HG02588 (cell line): ENCODE measurements around the gene KBTBD7.

Source experiments
- ATAC-seq: cut with Tn5 transposase; IDR thresholded peaks from one replicate; pipeline ENCODE4 v1.9.1; 2021; ENCODE audit warnings: mild to moderate bottlenecking, moderate library complexity; ENCODE audit not compliant: unreplicated experiment

The KBTBD7 gene

DNA sequence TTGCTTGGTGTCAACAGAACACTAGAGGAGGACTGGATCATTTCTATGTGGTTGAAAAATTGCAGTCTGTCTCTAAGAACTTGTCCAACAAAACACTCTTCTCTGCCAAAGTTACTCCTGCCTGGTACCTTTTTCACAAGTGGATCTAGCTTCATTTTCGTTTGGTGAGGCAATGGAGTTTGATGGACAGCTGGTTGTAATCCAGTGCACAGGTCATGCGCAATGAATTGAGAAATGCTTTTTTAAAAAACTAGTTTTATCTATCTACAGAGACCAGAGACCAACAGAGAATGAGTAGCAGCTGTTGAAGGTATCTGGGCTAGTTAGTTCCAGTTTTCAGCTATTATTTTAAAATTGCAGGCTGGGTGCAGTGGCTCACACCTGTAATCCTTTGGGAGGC lies 49.8 kb downstream of the KBTBD7 start:
- no peak for ATAC-seq
